Epithelial cell of esophagus (primary cell): ENCODE results near the gene HSP90B1.
A peak's percentile ranks its signal among the peaks of the same experiment; 100 is the strongest.

ENCODE experiments used
- DNase-seq: peaks from one replicate; pipeline ENCODE4 v3.0.0; 2010; ENCODE audit warnings: low read depth
- H3K4me3 ChIP-seq: 2 replicates; pipeline ENCODE4 v1.5.1; 2011; ENCODE audit warnings: mild to moderate bottlenecking, low read length, control low read depth
- TF ChIP-seq, protein P1 (sequence below): IDR thresholded peaks from 2 replicates; pipeline ENCODE4 v1.5.1; 2011; ENCODE audit warnings: low read depth, mild to moderate bottlenecking, low read length, control low read depth, inconsistent platforms; ENCODE audit not compliant: insufficient read depth; ENCODE audit errors: missing control alignments

HSP90B1 gene

GRCh38 chr12:103909811-103910210, 20.4 kb upstream of the HSP90B1 start:
- TF ChIP-seq, protein P1, sequence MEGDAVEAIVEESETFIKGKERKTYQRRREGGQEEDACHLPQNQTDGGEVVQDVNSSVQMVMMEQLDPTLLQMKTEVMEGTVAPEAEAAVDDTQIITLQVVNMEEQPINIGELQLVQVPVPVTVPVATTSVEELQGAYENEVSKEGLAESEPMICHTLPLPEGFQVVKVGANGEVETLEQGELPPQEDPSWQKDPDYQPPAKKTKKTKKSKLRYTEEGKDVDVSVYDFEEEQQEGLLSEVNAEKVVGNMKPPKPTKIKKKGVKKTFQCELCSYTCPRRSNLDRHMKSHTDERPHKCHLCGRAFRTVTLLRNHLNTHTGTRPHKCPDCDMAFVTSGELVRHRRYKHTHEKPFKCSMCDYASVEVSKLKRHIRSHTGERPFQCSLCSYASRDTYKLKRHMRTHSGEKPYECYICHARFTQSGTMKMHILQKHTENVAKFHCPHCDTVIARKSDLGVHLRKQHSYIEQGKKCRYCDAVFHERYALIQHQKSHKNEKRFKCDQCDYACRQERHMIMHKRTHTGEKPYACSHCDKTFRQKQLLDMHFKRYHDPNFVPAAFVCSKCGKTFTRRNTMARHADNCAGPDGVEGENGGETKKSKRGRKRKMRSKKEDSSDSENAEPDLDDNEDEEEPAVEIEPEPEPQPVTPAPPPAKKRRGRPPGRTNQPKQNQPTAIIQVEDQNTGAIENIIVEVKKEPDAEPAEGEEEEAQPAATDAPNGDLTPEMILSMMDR = no peak
- no peak overlapping the region for H3K4me3 ChIP-seq
- peak; percentile 26 for DNase-seq

DNA sequence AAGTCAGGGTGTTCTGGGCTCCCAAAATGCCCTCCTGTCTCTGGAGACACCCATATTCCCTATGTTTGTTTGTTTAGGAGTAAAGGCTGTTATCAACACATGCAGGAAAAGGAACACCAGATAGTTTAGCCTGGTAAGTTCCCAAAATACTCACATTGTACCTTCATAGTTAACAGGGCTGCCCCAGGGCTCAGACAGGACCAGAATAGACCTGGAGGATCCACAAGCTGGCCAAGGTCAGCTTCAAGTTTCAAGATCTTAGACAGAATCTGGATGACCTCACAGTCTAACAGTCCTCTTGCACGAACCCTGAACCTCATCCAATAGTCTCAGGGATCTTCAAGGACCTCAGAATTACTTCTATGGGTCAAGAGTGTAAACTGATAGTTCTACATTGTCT, 18.1 kb upstream of the HSP90B1 start:
- H3K4me3 ChIP-seq = no peak overlapping the region
- TF ChIP-seq, protein P1 = no peak
- no peak for DNase-seq

GRCh38 chr12:103913100-103913499, 17.1 kb upstream of the HSP90B1 start:
- no peak for DNase-seq
- TF ChIP-seq, protein P1 = no peak
- H3K4me3 ChIP-seq = no peak overlapping the region

DNA sequence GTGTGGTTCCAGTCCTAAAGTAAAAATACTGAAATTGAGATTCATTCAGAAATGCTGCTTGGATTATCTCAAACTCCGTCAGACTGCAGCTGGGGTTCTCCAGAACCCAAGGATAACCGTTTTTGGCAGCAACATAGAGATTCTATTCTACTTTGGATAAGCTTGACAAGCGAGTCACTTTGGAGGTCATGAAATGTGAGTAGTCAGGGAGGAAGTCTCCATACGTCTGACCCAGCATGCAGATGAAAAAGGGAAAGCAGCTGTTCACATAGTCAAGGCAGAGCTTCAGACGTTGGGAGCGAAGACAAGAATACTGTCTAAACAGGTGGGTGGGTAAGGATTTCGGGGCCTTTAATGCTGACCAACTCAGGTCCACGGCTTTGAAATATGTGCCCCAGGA, 14.9 kb upstream of the HSP90B1 start:
- H3K4me3 ChIP-seq = no peak overlapping the region
- DNase-seq = no peak
- TF ChIP-seq, protein P1 = no peak

GRCh38 chr12:103917873-103918272, 12.3 kb upstream of the HSP90B1 start:
- no peak for DNase-seq
- no peak overlapping the region for H3K4me3 ChIP-seq
- TF ChIP-seq, protein P1 = no peak

- H3K4me3 ChIP-seq = no peak overlapping the region
- DNase-seq = peak; percentile 80
- TF ChIP-seq, protein P1 = no peak
These were observed 5.2 kb upstream of the HSP90B1 start for GRCh38 chr12:103924761-103925641.

DNA sequence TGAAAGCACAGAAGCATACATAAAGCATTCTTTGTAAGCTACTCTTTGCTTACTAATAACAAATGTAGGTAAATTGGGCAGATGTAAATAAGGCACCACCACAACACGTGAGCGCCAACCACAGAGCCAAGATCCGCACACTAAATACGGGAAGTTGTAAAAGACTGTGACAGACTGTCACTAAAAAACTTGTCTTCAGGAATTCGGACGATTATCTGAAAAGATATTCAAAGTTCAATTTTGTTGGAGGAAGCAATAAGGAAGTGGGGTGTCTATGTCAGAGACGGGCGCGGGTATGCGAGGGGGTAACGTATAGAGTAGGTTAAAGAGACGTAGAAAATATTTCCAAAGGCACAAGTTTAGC, 1.5 kb upstream of the HSP90B1 start:
- TF ChIP-seq, protein P1 = no peak
- DNase-seq = no peak

More for the DNA sequence above, 1.5 kb upstream of the HSP90B1 start:
- peak overlapping the region; percentile 72 for H3K4me3 ChIP-seq
